Spleen (tissue), 11 donors: ENCODE measurements around the gene VTI1A. TPM values are rescaled to one million over a fixed set of nuclear protein-coding genes. Genes with fewer than 3 reads are reported as not detected.

Experiments
- DNase-seq: peaks from one replicate; pipeline ENCODE4 v3.0.0-alpha.2; 2020
- H3K27ac ChIP-seq, 8 donors: fragments of 200-600 bp; sonication (generic) in 7 of 8; 1 replicate in 4 of 8; 2 replicates in 4 of 8; pipeline versions ENCODE4 v1.5.0 to v1.8.0; 2016 to 2021; ENCODE audit warnings: inconsistent platforms in 4 of 8, mild to moderate bottlenecking in 4 of 8, moderate library complexity in 1 of 8
- H3K27me3 ChIP-seq, 7 donors: fragments of 200-600 bp; sonication (generic) in 6 of 7; replicated peaks in 1 of 7; 1 replicate in 4 of 7; 2 replicates in 3 of 7; pipeline versions ENCODE4 v1.5.0 to v1.8.0; 2016 to 2021; ENCODE audit warnings: inconsistent platforms in 3 of 7, mild to moderate bottlenecking in 1 of 7
- H3K36me3 ChIP-seq, 6 donors: fragments of 200-600 bp; sonication (generic) in 5 of 6; 1 replicate in 4 of 6; 2 replicates in 2 of 6; pipeline versions ENCODE4 v1.5.0 to v1.8.0; 2016 to 2021; ENCODE audit warnings: inconsistent platforms in 2 of 6
- H3K4me1 ChIP-seq, 6 donors: fragments of 200-600 bp; sonication (generic) in 5 of 6; 1 replicate in 3 of 6; 2 replicates in 3 of 6; pipeline versions ENCODE4 v1.5.0 to v1.8.0; 2016 to 2021; ENCODE audit warnings: inconsistent platforms in 3 of 6
- H3K4me3 ChIP-seq, 8 donors: fragments of 200-600 bp; sonication (generic) in 7 of 8; 1 replicate in 4 of 8; 2 replicates in 4 of 8; pipeline versions ENCODE4 v1.5.0 to v1.8.0; 2016 to 2021; ENCODE audit warnings: inconsistent platforms in 4 of 8, mild to moderate bottlenecking in 4 of 8, moderate library complexity in 2 of 8
- H3K9me3 ChIP-seq, 8 donors: fragments of 200-600 bp; sonication (generic) in 7 of 8; 1 replicate in 4 of 8; 2 replicates in 4 of 8; pipeline versions ENCODE4 v1.5.0 to v1.8.0; 2016 to 2021; ENCODE audit warnings: inconsistent platforms in 4 of 8
- POLR2A ChIP-seq, 3 donors: fragments of 450-650 bp; IDR thresholded peaks; one replicate each; pipeline ENCODE4 v1.5.1; 2017; ENCODE audit warnings: antibody characterized with exemption in 3 of 3, mild to moderate bottlenecking in 1 of 3
- POLR2AphosphoS5 ChIP-seq, 3 donors: sonication (generic); formaldehyde crosslinking; IDR thresholded peaks; one replicate each; pipeline ENCODE4 v1.5.1; 2017; ENCODE audit warnings: antibody characterized with exemption in 3 of 3
- WGBS, 5 donors: extraction: QIAGEN DNeasy Blood & Tissue Kit in 3 of 5; methylation state at CpG; one replicate each; pipeline versions ENCODE4 v1.1.5 to v1.1.7; 2013 to 2018; 5-methylcytosine and 5-hydroxymethylcytosine counted together
- intact Hi-C: fragments of 100-400 bp; cut with DNase I; formaldehyde crosslinking; loops from one replicate; pipeline ENCODE4 v1.15.0; 2023; ENCODE audit warnings: low total_unique reads
- polyA plus RNA-seq, 3 donors: library from polyadenylated mRNA; stranded (reverse); fragments of 200-250 nt; gene quantifications; one replicate each; pipeline ENCODE4 v1.2.1, GENCODE V29; 2013
- total RNA-seq, 7 donors: library from RNA; depleted of rRNA in 3 of 7; stranded (reverse); fragments of >200 nt in 3 of 7; fragmentation: NEBNext Ultra II Directional in 4 of 7; extraction: Animal tissue kit (Norgen Biotek cat#: 25700) in 4 of 7; gene quantifications; one replicate each; pipeline versions ENCODE4 v1.1.0 to v1.2.1, GENCODE V29; 2016 to 2021
- TF ChIP-seq, protein P1 (sequence below), 11 experiments: fragments of 200-600 bp in 7 of 11; fragments of 450-650 bp in 4 of 11; sonication (generic) in 4 of 11; IDR thresholded peaks in 8 of 11; conservative IDR thresholded peaks in 3 of 11; 1 replicate in 7 of 11; 2 replicates in 4 of 11; pipeline versions ENCODE4 v1.4.0 to v1.8.0; 2016 to 2021; ENCODE audit warnings: antibody characterized with exemption in 11 of 11, inconsistent platforms in 4 of 11, mild to moderate bottlenecking in 1 of 11
- donor health status: healthy with polysubstance abuse.
- donor health status: DM: no; HTN: no; CAD: no; lungs with moderate emphysema.
- donor health status: DM: no; HTN: no; CAD: no.
- donor health status: Bipolar disorder and iron deficiency.
- donor health status: healthy.
- donor health status: DM: no; HTN: no; CAD: no.
- donor health status: DM: yes; HTN: yes; CAD: no.

Gene VTI1A
- total and polyA plus RNA-seq, 10 donors = 7.8 to 129 (median 56.2) TPM

DNA sequence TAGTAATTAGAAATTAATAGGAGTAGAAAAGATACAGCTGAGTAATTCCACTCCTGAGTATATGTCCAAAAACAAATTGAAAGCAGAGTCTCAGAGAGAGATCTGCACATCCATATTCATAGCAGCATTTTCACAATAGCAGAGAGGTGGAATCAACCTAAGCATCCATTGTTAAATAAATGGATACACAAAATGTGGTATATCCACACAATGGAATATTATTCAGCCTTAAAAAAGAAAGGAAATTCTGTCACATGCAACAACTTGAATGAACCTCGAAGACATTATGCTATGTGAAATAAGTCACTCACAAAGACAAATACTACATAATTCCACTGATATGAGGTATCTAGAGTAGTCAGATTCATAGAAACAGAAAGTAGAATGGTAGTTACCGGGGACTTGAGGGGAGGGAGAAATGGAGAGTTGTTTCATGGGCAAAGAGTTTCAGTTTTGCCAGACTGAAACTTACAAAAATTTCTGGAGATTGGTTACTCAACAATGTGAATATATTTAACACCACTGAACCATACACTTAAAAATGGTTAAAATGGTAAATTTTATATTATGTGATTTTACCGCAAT is 18.4 kb downstream of the VTI1A start:
- TF ChIP-seq POLR2AphosphoS5 (IDR thresholded peaks at IDR 0.05) = no peak
- no peak for TF ChIP-seq POLR2A (IDR thresholded peaks at IDR 0.05)
- TF ChIP-seq, protein P1, sequence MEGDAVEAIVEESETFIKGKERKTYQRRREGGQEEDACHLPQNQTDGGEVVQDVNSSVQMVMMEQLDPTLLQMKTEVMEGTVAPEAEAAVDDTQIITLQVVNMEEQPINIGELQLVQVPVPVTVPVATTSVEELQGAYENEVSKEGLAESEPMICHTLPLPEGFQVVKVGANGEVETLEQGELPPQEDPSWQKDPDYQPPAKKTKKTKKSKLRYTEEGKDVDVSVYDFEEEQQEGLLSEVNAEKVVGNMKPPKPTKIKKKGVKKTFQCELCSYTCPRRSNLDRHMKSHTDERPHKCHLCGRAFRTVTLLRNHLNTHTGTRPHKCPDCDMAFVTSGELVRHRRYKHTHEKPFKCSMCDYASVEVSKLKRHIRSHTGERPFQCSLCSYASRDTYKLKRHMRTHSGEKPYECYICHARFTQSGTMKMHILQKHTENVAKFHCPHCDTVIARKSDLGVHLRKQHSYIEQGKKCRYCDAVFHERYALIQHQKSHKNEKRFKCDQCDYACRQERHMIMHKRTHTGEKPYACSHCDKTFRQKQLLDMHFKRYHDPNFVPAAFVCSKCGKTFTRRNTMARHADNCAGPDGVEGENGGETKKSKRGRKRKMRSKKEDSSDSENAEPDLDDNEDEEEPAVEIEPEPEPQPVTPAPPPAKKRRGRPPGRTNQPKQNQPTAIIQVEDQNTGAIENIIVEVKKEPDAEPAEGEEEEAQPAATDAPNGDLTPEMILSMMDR (IDR thresholded peaks at IDR 0.05 in 8 of 11, conservative IDR thresholded peaks at IDR 0.05 in 3 of 11) = no peak
- Histone ChIP-seq H3K27me3 (no peaks in the 10 kb centered on the region), H3K4me3 (no peak overlapping the region), H3K4me1 (no peaks in the 10 kb centered on the region), H3K27ac (no peak overlapping the region), H3K9me3 (no peaks in the 10 kb centered on the region), H3K36me3 (peaks cover 0 to 100% (median 38%) of the 10 kb centered on the region in 6 donors)
- WGBS, 5 donors = 87 to 93% (median 91%) methylated on average over 3 of the region's 3 CpGs
- intact Hi-C loops = no loop called here
- no peak for DNase-seq

DNA sequence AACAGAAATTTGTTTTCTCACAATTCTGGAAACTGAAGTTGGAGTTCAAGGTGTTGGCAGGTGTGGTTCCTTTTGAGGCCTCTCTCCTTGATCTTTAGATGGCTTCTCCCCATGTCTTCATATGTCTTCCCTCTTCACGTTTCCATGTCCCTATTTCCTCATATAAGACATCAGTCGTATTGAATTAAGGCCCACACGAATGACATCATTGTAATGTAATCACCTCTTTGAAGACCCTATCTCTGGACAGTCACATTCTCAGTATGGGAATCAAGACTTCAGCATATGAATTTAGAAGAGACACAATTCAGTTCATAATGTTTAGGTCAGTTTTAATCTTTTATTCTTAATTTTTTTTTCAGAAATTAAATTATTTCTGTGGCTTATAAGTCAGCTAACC is 19.8 kb downstream of the VTI1A start:
- Histone ChIP-seq H3K36me3 (peaks cover 0 to 92% (median 31%) of the 10 kb centered on the region in 6 donors), H3K27ac (no peak overlapping the region), H3K9me3 (no peaks in the 10 kb centered on the region), H3K4me1 (peaks cover 0 to 4% (median 1%) of the 10 kb centered on the region in 6 donors), H3K4me3 (no peak overlapping the region), H3K27me3 (no peaks in the 10 kb centered on the region)
- intact Hi-C loops = no loop called here
- no peak for TF ChIP-seq POLR2AphosphoS5 (IDR thresholded peaks at IDR 0.05)
- TF ChIP-seq, protein P1 (IDR thresholded peaks at IDR 0.05 in 8 of 11, conservative IDR thresholded peaks at IDR 0.05 in 3 of 11) = no peak
- TF ChIP-seq POLR2A (IDR thresholded peaks at IDR 0.05) = no peak
- 84 to 91% (median 89%) methylated on average over 3 of the region's 3 CpGs for WGBS, 5 donors
- no peak for DNase-seq

DNA sequence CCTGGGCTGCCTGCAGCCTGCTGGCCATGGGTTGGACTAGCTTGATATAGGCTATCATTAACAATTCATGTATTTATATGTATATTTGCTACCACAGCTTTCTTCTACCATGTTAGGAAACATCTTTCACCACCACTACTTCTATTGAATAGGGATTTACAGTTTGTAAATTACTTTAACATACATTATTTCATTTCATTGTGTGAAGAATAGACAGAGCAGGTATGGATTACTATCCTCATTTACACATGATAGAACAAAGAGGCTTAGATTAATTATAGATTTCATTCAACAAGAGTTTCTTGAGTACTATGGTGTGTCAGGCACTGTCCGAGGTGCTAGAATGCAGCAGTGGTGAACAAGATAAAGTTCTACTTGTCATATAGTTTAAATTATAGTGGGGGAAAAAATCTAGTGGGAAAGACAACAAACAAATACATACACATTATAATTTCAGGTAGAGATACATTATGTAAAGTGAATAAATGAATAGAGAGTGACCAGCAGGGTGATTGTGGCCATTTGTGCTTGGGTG is 20.6 kb downstream of the VTI1A start:
- intact Hi-C loops = no loop called here
- no peak overlapping the region for H3K27ac ChIP-seq
- 92 to 97% (median 95%) methylated on average over 1 of the region's 1 CpG for WGBS, 5 donors
- TF ChIP-seq POLR2A (IDR thresholded peaks at IDR 0.05) (no peak), POLR2AphosphoS5 (IDR thresholded peaks at IDR 0.05) (no peak)
- TF ChIP-seq, protein P1 (IDR thresholded peaks at IDR 0.05 in 8 of 11, conservative IDR thresholded peaks at IDR 0.05 in 3 of 11) = no peak
- DNase-seq = no peak
- peaks cover 0 to 84% (median 31%) of the 10 kb centered on the region in 6 donors for H3K36me3 ChIP-seq
- peaks cover 0 to 8% (median 2%) of the 10 kb centered on the region in 6 donors for H3K4me1 ChIP-seq
- no peaks in the 10 kb centered on the region for H3K27me3 ChIP-seq
- no peak overlapping the region for H3K4me3 ChIP-seq
- no peaks in the 10 kb centered on the region for H3K9me3 ChIP-seq

DNA sequence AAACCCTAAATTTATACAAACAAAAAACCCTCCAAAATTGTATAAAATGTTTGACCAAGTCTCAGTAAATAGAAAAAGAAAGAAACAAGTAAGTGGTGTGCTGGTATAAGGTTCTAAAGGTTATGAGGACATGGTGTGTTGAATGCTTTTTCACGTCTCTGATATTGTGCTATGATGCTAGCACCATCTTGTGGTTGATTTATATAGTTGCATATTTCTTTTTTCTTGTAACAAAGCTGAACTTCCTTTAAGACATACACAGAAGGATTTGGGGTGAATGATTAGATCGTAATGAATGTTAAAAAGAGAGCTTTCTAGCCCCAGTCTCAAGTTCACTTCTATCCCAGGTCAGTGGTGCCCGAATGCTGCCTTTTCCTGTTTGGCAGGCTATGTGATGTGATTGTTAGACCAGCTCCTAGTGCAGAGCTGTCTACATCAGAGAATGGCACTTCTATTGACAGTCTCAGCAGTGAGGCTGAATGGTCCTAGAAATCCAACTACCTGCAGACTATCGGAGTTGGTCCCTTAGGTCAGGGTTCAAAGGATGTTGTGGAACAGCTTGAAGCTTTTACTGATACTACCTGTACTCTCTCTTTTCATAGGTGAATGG is 25.0 kb downstream of the VTI1A start:
- intact Hi-C loops = no loop called here

More for the DNA sequence above, 25.0 kb downstream of the VTI1A start:
- 18 to 29% (median 25%) methylated on average over 4 of the region's 4 CpGs for WGBS, 5 donors
- Histone ChIP-seq H3K4me3 (no peak overlapping the region), H3K27ac (no peak overlapping the region), H3K27me3 (no peaks in the 10 kb centered on the region), H3K36me3 (peaks cover 0 to 40% (median 8%) of the 10 kb centered on the region in 6 donors), H3K4me1 (peaks cover 0 to 27% (median 4%) of the 10 kb centered on the region in 6 donors), H3K9me3 (no peaks in the 10 kb centered on the region)
- no peak for DNase-seq
- TF ChIP-seq, protein P1 (IDR thresholded peaks at IDR 0.05 in 8 of 11, conservative IDR thresholded peaks at IDR 0.05 in 3 of 11) = peak; percentile 13 to 68 (median 59)
- no peak for TF ChIP-seq POLR2A (IDR thresholded peaks at IDR 0.05)
- no peak for TF ChIP-seq POLR2AphosphoS5 (IDR thresholded peaks at IDR 0.05)
